G401.6 (cell line): ENCODE measurements around the gene ACADL.

ENCODE experiments used
- FAIRE-seq: peaks from 2 replicates; lab custom pipeline; 2012; peaks lifted over from hg19 to GRCh38; lab: Jason Lieb, UNC

Gene ACADL

DNA sequence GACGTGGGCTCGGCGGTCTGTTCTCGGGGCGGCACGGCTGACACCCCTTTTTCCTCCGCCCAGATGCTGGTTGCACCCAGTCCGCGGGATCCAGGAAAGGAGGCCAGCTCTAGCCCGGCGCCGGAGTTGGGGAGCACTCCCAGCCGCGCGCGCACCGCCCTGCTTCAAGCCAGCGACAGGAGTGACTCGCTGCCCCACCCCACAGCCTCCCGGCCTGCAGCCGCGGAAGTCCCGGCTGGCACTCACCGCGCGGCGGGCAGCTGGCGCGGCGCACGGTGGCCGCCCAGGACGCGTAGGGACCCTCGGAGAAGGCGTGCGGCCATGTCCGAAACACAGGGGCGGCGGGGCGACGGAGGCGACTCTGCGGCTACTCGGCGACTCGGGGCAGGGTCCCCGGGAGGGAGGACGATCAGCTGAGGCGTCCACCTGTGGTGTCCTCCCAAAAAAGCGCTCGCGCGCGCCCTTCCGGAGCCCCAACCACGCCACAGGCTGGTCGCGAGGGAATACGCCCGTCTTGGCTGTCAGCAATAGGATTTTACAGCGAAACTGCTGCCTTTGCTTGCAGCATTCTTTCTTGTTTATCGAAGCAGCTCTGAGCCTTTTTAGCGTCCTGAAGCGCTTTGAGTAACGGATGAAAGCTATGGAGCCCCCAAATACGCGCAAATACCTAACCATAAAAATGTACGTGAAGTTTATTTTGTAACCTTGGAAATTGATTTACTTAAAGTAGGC is at the start of gene ACADL:
TSS of gene ACADL (minus strand) at position 507 of the 732 bp plus-strand sequence. CDS start at position 323, 184 bp downstream.
- no peak for FAIRE-seq

DNA sequence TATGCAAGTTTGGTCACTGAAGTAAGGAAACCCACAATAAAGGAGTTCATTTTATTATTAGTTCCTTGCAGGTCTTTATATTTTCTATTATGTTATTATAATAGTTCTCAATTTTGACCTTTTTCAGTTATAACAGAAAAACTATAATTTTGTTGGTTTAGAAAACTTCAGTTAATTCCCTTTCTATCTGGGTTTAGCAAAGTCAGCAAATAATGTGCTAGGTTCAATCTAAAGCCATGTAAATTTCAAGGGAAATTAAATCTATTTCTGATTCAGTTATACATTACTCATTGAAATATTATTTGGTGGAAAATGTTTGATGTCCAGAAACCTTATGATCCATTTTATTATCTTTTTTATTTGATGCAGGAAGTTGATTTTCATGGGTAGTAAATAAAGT is 46.1 kb upstream of the ACADL start:
- FAIRE-seq = no peak

DNA sequence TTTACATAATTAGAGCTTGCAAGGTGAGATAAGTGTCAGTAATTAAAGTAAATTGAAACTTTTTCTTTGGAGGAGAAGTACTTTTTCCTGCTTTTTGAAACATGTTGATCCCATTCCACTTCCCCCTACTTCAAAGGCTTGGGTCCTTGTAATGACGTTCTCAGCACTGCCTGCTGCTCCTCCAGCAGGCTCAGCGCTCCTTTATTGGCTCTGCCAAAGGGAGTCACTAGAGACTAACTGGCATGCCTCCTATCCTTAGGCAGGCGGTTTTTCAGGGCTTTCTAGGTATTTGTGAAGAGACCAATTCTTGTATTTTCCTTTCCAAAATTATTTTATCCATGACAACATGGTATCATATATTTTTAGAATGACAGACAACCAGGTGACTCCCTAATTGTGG is 43.9 kb upstream of the ACADL start:
- no peak for FAIRE-seq

DNA sequence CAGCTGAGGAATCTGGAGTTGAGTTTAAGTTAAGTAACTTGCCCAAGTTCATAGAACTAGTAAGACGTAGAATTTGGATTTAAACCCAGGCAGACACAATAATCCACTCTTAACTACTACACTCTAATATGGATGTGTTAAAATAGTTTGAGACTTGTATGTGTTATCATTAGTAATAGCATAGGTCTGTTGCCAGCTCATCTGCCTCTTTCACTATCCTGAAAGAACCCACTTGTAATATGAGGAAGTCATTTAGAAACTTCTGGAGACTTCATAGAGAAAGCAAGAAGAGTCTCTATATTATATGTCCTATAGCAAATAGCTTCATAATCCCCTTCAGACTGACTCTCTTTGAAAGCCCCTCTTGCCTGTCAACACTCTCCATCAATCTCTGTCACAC is 43.0 kb upstream of the ACADL start:
- no peak for FAIRE-seq

DNA sequence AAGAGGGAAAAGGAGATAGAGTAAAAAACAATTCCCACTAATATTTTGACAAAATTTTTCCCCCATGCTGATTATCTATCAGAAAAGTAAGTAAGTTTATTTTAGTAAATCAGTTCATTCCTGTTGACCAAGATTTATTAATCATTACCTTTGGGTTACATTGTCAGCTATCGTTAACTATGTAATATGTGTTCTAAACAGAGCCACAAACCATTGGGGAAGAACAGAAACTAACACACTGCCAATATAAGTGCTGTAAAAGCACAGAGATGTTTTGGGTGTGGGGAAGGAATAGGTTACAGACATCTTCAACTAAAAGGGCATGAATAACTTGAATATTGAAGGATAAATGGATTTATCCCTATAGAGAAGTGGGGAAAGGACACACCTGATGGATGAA is 42.5 kb upstream of the ACADL start:
- no peak for FAIRE-seq

DNA sequence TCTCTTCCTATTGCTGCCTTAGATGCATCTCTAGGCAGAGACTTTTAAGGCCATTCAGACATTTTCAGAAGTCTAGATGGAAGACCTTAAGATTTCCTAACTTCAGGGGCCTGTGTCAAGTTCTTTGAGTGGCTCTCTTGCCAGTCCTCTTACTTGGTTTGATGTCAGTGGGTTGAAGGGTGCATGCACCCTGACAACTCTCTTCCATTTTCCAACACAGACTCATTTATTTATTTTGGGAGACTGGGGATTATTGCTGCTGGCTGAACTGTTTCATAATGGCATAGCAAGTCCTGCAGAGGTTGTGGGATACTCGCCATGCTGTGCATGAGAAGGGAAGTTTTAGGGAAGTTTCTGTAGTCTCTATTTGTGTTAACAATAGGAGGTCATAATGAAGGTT is 39.0 kb upstream of the ACADL start:
- FAIRE-seq = no peak

DNA sequence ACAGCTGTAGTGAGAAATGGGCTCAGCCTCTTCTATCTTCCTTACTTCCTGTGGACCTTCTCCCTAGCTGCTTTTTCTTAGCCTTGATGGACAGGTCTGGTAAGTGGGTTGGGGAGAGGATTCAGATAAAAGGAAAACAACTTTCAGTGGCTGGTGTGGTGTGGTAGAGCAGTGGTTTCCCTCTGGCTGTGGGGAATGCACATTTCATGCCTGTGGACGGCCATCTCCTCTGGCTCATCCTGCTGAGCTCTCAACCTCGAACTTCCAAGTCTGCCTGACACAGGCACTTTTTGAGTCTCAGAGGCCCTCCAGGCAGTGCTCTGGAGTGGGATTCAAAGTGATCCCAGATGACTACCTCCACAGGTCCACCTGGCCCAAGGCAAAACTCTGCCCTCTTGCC is 38.6 kb upstream of the ACADL start:
- FAIRE-seq = no peak

DNA sequence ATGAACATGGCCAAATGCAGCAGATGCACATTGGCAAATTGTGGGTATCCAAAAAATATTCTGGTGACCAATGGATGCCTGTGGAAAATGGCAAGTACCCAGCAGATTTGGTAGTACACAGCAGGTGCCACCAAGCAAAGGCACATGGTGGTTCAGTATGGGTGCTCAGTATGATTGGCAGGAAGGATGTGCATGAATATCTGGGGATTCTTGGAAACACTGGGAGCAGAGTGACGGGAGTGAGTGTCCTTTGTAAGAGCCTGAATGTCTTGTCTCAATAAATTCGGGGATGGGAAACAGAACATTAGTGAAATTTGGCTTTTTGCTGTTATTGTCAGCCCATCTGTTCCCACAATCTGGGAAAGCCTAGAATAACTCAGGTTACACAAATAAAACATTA is 36.8 kb upstream of the ACADL start:
- FAIRE-seq = no peak

DNA sequence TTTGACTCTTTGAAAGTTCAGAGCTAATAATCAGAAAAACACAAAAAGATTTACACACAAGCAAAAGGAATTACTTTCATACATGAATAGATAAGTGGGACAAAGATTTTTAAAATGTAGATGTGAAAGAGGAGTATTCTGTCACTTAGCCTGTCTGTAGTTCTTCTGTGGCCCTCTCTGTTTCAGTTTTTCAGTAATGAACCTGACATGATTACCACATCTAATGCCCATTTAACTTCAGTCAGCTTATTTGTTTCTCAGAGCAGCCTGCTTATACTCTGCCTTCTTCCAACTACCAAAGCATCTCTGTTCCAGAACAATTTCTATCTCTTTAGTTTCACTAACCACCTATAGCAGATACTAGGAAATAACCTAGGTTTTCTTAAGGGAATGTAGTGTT is 34.4 kb upstream of the ACADL start:
- no peak for FAIRE-seq

DNA sequence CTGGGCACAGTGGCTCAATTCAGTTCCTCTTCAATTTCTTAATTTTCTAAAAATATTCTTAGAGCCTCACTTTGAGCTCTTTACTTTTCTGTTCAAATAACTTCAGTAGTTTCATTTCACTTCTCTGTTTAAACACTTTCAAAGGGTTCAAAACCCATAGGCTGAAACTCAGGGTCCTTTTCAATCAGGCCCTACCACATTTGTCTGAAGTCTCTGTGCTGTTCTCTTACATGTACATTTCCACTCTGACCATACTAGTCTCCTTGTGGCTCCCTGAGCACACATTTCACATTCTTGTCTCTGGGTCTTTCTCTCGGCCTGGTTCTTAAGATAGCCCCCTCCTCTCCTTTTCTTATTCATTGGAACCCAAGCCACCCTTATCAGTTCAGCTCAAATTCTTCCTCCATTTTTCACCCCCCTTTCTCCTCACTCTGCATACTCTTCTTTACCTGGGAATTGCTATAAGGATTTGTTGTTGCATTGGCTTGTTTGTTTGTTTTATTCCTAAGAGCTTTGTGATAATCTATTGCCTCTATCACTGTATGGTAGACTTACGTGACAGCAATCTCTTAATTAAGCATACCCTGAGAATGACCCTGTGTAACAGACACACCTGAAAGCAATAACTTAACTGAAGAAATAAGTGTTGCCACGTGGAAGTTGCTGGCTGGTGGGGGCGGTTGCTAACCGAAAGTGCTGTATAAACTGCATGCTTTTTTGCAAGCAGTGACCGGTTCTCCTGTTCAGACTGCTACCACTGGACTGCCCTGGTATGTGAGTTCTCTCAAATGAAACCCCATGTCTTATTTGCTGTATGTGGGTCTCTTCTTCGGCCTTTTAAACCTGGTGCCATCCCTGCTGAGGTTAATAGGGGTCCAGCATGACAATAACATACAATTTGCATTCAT is 27.7 kb upstream of the ACADL start:
- no peak for FAIRE-seq

DNA sequence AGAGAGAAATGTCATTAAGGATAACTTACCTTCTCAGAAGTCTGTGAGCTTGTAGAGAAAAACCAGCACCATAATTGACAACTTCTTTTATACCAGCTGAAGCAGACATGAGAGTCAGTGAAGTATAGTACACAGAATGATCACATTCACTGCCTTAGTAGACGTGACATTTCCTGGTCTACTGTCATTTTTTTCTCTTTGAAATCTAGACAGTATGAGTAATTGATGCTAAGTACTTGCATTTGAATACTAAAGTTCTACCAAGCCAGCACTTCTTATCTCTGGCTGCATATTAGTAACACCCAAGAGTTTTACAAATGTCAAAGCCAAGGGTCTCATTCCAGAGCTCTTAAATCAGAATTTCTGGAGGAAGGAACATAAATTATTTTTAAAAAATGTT is 25.4 kb upstream of the ACADL start:
- FAIRE-seq = no peak

DNA sequence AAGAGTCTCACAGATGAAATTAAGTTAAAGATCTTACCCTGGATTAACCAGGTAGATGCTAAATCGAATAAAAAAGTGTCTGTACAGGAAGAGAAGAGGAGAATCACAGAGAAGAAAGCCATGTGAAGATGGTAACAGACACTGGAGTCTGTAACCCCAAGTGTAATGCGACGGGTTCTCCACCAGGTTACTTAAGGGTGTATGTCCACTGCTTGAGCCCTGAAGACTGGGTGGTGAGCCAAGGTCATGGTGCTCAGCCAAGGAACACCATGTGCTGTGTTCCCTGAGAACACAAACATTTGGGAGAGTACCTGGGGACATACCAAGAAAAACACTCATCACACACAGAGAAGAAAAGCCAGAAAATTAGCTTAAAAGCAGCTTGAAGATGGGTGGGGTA is 8.2 kb upstream of the ACADL start:
- FAIRE-seq = no peak

DNA sequence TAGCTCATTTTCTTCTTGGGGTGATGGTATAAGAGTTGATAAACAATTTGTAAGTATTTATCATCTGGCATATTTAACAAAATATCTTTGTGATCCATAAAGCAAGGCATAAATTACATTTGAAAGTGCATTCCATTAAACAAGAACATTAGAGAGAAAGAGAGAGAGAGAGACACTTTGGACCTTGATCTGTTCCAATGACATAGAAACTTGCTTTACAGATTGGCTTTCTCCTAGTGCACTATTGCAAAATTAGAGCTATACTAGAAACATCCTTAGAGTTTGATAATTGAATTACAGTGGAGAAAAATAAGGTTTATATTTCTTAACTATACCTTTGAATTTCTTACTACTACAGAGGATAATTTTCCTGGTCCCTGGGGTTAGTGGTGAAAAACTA is 5.7 kb upstream of the ACADL start:
- no peak for FAIRE-seq

DNA sequence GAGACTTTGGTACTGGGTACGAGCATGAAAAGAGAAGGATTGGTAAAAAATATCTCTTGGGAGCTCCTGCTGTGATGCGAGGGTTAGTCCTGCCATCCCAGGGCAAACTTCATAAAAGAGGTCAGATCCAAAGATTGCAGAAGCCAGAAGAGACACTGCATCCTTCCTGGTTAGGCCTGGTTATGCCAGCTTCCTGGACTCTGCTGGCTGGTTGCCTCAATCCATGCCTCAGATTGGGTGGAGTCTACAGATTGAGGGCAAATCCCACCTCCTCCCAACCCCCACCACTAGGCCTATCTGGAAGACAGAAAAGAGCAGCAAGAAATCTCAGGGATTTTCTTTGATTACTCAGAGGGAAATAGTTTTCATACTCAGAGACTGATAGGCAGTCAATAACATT is 5.3 kb upstream of the ACADL start:
- FAIRE-seq = no peak

DNA sequence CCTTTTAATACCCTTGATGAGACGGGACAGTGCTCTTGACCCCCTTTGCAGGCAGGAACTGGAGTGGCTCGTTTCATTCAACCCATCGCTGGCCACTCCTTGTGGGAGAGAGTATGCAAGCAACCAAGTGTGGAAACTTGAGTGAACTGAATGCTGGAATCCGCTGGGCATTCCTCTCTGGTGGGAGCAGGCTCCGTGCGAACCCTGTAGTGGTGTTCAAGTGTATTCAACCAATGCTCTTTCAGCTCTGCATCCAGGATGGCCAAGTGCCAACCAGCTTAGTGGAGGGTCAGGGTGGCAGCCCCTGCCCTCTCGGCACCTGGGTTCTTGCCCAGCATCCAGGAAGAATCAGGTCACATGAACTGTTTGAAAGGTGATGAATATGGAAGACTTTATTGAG is 3.3 kb upstream of the ACADL start:
- FAIRE-seq = no peak

DNA sequence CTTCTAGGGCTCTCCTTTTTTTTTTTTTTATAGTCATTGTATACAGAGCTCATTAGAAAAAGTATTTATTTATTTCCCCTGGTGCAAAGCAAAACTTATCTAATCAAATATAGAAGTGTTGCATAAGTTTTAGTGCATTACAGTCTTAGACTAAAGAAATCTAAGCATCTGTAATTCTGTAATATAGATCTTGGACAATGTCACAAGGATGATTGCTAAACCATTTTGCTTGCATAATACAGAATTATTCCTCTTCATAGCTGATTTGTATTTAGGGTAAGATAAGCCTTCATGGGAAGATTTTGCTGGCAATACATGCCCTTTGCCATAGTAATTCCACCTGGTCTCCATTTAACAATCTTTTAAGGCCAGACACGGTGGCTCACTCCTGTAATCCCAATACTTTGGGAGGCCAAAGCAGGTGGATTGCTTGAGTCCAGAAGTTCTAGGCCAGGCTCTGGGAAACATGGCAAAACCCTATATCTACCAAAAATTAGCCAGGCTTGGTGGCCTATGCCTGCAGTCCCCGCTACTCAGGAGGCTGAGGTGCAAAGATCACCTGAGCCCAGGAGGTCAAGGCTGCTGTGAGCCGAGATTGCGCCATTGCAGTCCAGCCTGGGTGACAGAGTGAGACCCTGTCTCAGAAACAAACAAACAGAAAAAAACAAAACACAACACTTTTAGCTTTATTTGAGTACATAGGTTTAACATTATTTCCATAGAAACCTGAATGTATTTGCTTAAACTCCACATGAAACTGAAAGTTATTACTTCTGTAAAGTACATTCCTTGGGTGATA is 2.2 kb upstream of the ACADL start:
- FAIRE-seq = no peak

DNA sequence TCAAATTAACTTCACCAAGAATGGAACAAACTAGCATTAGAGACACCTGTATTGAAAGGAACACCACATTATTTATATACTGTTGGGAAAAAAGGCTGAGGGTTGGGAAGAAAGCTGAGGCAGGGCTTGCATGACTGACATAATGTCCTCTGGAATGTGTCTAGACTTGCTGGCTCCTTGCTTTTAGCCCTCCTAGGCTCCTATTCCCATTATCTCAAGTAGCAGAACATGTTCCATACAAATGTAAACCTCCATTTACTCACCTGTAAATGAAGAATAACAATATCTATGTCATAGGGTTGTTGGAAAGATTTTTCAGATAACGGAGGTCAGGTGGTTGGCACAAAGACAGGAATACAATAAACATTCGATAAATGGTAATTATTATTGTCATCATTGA is 976 bp upstream of the ACADL start:
- no peak for FAIRE-seq

DNA sequence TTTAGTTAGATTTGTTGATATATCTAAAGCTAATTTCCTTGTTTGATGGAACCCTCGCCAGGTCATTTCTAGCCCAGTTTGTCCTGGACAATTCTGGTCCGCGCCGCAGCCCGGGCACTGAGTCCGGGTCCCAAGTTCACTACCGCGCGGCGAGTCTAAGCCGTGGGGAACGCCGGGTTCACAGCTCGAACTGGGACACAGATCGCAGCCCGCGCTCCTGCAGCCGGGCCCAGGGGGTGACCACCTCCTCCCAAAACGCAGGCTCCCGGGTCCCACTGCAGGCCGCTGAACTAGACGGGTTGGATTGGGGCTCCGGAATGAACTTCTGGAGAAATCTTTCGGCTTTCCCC is 681 bp downstream of the ACADL start:
- FAIRE-seq = no peak

DNA sequence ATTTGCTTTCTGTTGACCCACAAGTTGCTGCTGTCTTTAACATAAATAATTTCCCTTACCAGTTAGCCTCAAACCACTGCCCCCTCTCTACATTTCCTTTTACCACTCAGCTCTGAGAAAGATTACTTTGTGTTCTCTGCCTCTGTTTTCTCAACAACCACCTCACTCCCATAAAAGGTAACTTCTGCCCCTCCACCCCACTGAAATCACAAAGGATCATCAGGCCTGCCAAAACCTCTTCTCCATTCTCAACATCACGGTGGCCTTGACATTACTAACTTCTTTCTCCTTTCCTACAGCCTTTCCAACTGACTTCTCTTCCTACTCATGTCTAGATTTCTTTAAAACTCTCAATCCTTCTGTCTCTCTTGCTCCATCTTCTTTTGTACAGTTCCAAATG is 10.1 kb downstream of the ACADL start:
- no peak for FAIRE-seq

DNA sequence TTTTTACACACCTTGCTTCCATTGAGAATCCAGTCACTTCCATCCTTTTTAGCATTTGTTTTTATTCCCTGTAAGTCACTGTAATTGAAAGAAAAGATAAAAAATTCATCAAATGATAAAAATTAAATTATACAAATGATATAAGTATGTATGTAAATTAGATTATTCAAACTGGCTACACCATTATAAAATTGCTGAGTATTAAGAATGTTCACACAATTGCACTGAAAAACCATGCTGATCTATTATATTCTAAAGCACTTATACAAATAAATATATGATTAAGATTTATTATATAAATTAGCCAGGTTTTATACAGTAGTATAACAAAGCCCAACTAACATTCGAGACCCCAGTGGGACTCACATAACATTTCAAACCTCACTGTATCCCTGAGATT is 15.1 kb downstream of the ACADL start:
- no peak for FAIRE-seq

DNA sequence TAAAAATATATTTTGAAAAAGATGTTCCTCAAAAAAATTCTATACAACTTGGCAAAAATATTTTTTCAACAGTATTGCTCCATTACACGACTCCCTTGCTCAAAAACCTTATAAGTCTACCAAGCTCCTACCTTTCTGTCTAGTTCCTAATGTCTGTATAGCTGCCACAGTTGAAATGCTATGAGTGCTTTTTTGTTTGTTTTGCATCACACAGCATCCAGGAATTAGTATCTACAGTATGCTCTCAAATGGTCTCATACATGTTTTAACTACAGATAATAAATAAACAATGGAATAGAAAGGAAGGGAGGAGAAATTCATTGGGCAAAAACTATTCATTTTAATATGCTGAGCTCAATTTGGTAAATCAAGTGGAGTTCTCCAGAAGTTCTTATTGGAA is 17.3 kb downstream of the ACADL start:
- no peak for FAIRE-seq

DNA sequence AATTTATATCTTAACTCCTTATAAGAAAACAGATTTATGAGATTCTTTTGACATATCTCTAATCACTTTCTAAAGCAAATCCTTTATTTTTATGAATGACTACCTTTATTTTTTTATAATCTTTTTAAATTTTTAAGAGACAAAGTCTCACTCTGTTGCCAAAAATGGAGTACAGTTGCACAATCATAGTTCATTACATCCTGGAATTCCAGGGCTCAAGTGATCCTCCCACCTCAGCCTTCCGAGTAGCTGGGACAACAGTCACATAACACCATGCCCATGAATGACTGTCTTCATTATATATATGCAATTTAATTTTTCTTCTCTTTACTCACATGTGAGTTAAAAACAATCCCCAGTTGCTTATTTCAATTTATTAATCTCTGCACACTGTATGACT is 21.7 kb downstream of the ACADL start:
- no peak for FAIRE-seq

DNA sequence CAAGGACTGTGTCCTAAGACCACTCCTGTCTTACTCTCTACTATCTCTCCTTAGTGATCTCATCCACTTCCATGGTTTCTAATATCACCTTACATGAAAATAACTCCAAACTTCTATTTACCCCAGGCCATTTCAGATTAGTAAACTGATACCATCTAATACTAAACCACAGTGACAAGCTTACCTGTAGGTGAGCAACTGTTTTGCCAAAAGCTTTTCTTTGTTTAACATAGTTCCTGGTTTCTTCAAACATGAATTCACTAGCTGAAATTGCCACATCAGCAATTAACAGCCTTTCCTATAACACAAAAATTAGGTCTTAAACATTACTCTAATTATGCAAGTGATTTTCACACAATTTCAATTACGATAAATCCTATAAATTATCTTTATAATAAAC is 22.1 kb downstream of the ACADL start:
- FAIRE-seq = no peak
